ENCODE measurements around the gene STX8.
"Not testable (repeated sequence)": the region's sequence is repeated elsewhere in the genome, so short reads cannot be mapped to it uniquely, and the experiment has no call there.

STX8 gene

GRCh38 chr17:9447298-9447697, 128.3 kb downstream of the STX8 start:
- H3K27ac ChIP-seq (ENCODE audit: low read depth, low read length, severe bottlenecking); H3K9me3 ChIP-seq (ENCODE audit: control insufficient read depth, low read length); H3K4me1 ChIP-seq (ENCODE audit: control insufficient read depth, insufficient read depth, low read length, poor library complexity, severe bottlenecking); H3K4me3 ChIP-seq (ENCODE audit: extremely low read depth, insufficient read depth, low read length, poor library complexity, severe bottlenecking); H3K36me3 ChIP-seq (ENCODE audit: control insufficient read depth, insufficient read depth, low read length): not testable (repeated sequence)
- 96% methylated on average over 4 of the region's 6 CpGs; no CpG with 5 or more reads in 1 of the 2 experiments for WGBS, 2 experiments (ENCODE audit: insufficient coverage in 2 of 2)

DNA sequence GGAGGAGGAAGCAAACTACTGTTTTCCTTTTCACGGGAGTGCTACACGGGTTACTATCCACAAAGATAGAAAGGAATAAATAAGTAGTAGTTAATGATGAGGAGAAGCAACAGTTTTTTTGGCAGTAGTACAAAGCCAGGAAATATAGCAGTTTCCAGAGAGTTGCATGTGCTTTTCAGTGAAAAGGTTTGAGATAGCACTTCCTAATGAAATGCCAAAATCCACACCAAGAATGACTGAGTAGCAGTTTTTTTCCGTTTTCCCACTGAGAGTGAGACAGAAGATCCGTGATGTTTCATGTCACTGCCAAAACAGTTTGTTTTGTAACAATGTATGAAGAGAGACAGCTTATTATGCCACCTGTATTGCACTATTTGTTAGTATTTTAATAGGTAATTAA, 129.1 kb downstream of the STX8 start:
- Histone ChIP-seq H3K9me3 (ENCODE audit: control insufficient read depth, low read length) (no peaks in the 10 kb centered on the region), H3K27ac (ENCODE audit: low read depth, low read length, severe bottlenecking) (no peak overlapping the region), H3K4me1 (ENCODE audit: control insufficient read depth, insufficient read depth, low read length, poor library complexity, severe bottlenecking) (no peaks in the 10 kb centered on the region), H3K4me3 (ENCODE audit: extremely low read depth, insufficient read depth, low read length, poor library complexity, severe bottlenecking) (no peak overlapping the region), H3K36me3 (ENCODE audit: control insufficient read depth, insufficient read depth, low read length) (no peaks in the 10 kb centered on the region)
- WGBS, 2 experiments (ENCODE audit: insufficient coverage in 2 of 2) = 93 to 96% methylated on average over 2 to 3 of the region's 4 CpGs

GRCh38 chr17:9445424-9445823, 130.2 kb downstream of the STX8 start:
- WGBS, 2 experiments (ENCODE audit: insufficient coverage in 2 of 2) = 80 to 100% methylated on average over 1 to 3 of the region's 7 CpGs
- H3K4me1 ChIP-seq (ENCODE audit: control insufficient read depth, insufficient read depth, low read length, poor library complexity, severe bottlenecking) = no peaks in the 10 kb centered on the region
- H3K4me3 ChIP-seq (ENCODE audit: extremely low read depth, insufficient read depth, low read length, poor library complexity, severe bottlenecking) = no peak overlapping the region
- H3K27ac ChIP-seq (ENCODE audit: low read depth, low read length, severe bottlenecking) = no peak overlapping the region
- no peaks in the 10 kb centered on the region for H3K36me3 ChIP-seq (ENCODE audit: control insufficient read depth, insufficient read depth, low read length)
- no peaks in the 10 kb centered on the region for H3K9me3 ChIP-seq (ENCODE audit: control insufficient read depth, low read length)

- WGBS, 2 experiments (ENCODE audit: insufficient coverage in 2 of 2) = 80 to 89% methylated on average over 4 to 5 of the region's 5 CpGs
Measured at GRCh38 chr17:9444687-9445086, 130.9 kb downstream of the STX8 start.

GRCh38 chr17:9443811-9444210, 131.8 kb downstream of the STX8 start:
- no peaks in the 10 kb centered on the region for H3K4me1 ChIP-seq (ENCODE audit: control insufficient read depth, insufficient read depth, low read length, poor library complexity, severe bottlenecking)
- no peaks in the 10 kb centered on the region for H3K9me3 ChIP-seq (ENCODE audit: control insufficient read depth, low read length)
- H3K36me3 ChIP-seq (ENCODE audit: control insufficient read depth, insufficient read depth, low read length) = no peaks in the 10 kb centered on the region
- no peak overlapping the region for H3K4me3 ChIP-seq (ENCODE audit: extremely low read depth, insufficient read depth, low read length, poor library complexity, severe bottlenecking)
- 91 to 97% methylated on average over 5 of the region's 5 CpGs for WGBS, 2 experiments (ENCODE audit: insufficient coverage in 2 of 2)
- H3K27ac ChIP-seq (ENCODE audit: low read depth, low read length, severe bottlenecking) = no peak overlapping the region

More at GRCh38 chr17:9444687-9445086, 130.9 kb downstream of the STX8 start:
- no peak overlapping the region for H3K4me3 ChIP-seq (ENCODE audit: extremely low read depth, insufficient read depth, low read length, poor library complexity, severe bottlenecking)
- no peaks in the 10 kb centered on the region for H3K4me1 ChIP-seq (ENCODE audit: control insufficient read depth, insufficient read depth, low read length, poor library complexity, severe bottlenecking)
- H3K9me3 ChIP-seq (ENCODE audit: control insufficient read depth, low read length) = no peaks in the 10 kb centered on the region
- no peak overlapping the region for H3K27ac ChIP-seq (ENCODE audit: low read depth, low read length, severe bottlenecking)
- no peaks in the 10 kb centered on the region for H3K36me3 ChIP-seq (ENCODE audit: control insufficient read depth, insufficient read depth, low read length)

DNA sequence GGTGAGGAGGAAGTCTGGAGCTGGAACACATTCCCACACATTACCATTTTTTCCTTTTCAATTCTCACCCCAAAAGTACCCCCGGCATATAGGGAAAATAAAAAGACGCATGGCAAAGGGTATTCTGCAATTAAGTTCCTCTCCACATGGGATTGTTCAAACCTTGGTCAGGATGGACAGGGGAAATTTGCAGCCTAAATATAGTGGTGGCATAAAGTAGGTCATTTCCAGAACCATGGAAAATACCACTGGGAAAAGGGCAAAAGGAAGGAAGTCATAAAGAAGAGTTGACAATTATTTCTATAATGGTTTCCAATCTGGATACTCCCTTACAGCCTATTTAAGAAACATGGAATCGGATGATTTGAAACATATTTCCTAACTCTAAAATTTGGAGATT, 135.8 kb downstream of the STX8 start:
- Histone ChIP-seq H3K27ac (ENCODE audit: low read depth, low read length, severe bottlenecking) (no peak overlapping the region), H3K4me1 (ENCODE audit: control insufficient read depth, insufficient read depth, low read length, poor library complexity, severe bottlenecking) (no peaks in the 10 kb centered on the region), H3K4me3 (ENCODE audit: extremely low read depth, insufficient read depth, low read length, poor library complexity, severe bottlenecking) (no peak overlapping the region), H3K36me3 (ENCODE audit: control insufficient read depth, insufficient read depth, low read length) (no peaks in the 10 kb centered on the region), H3K9me3 (ENCODE audit: control insufficient read depth, low read length) (no peaks in the 10 kb centered on the region)
- WGBS, 2 experiments (ENCODE audit: insufficient coverage in 2 of 2) = no CpG with 5 or more reads among the region's 3 CpGs

DNA sequence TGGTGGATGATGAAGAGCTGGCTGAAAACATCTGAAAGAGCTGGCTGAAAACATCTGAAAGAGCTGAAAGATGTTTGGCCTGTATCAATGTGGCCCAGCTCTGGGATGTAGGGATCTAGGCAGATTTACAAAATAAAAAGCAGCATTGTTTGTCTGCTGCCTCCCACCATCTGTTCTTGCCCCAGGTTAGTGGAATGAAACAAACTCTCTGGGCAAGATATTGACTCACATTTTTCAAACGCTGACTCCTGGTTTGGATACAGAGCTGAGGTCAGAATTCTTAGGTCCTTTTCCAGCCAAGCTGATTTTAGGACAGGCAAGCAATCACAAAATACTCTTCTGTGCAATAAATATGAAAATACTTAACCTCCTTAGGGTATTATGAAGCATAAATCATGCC, 139.0 kb downstream of the STX8 start:
- Histone ChIP-seq H3K9me3 (ENCODE audit: control insufficient read depth, low read length) (no peaks in the 10 kb centered on the region), H3K27ac (ENCODE audit: low read depth, low read length, severe bottlenecking) (no peak overlapping the region), H3K4me1 (ENCODE audit: control insufficient read depth, insufficient read depth, low read length, poor library complexity, severe bottlenecking) (no peaks in the 10 kb centered on the region), H3K4me3 (ENCODE audit: extremely low read depth, insufficient read depth, low read length, poor library complexity, severe bottlenecking) (no peak overlapping the region), H3K36me3 (ENCODE audit: control insufficient read depth, insufficient read depth, low read length) (no peaks in the 10 kb centered on the region)
- WGBS, 2 experiments (ENCODE audit: insufficient coverage in 2 of 2) = 78 to 83% methylated on average over 1 of the region's 1 CpG

- H3K27ac ChIP-seq (ENCODE audit: low read depth, low read length, severe bottlenecking) = no peak overlapping the region
- WGBS, 2 experiments (ENCODE audit: insufficient coverage in 2 of 2) = 86 to 92% methylated on average over 4 to 5 of the region's 6 CpGs
- no peaks in the 10 kb centered on the region for H3K4me1 ChIP-seq (ENCODE audit: control insufficient read depth, insufficient read depth, low read length, poor library complexity, severe bottlenecking)
- no peak overlapping the region for H3K4me3 ChIP-seq (ENCODE audit: extremely low read depth, insufficient read depth, low read length, poor library complexity, severe bottlenecking)
- H3K9me3 ChIP-seq (ENCODE audit: control insufficient read depth, low read length) = no peaks in the 10 kb centered on the region
- no peaks in the 10 kb centered on the region for H3K36me3 ChIP-seq (ENCODE audit: control insufficient read depth, insufficient read depth, low read length)
Measured at GRCh38 chr17:9435165-9435564, 140.5 kb downstream of the STX8 start.

- no peaks in the 10 kb centered on the region for H3K9me3 ChIP-seq (ENCODE audit: control insufficient read depth, low read length)
- H3K4me3 ChIP-seq (ENCODE audit: extremely low read depth, insufficient read depth, low read length, poor library complexity, severe bottlenecking) = no peak overlapping the region
- H3K27ac ChIP-seq (ENCODE audit: low read depth, low read length, severe bottlenecking) = no peak overlapping the region
- no peaks in the 10 kb centered on the region for H3K36me3 ChIP-seq (ENCODE audit: control insufficient read depth, insufficient read depth, low read length)
- no peaks in the 10 kb centered on the region for H3K4me1 ChIP-seq (ENCODE audit: control insufficient read depth, insufficient read depth, low read length, poor library complexity, severe bottlenecking)
- 94 to 100% methylated on average over 2 to 3 of the region's 3 CpGs for WGBS, 2 experiments (ENCODE audit: insufficient coverage in 2 of 2)
Measured at GRCh38 chr17:9434642-9435057, 141.0 kb downstream of the STX8 start.

- Histone ChIP-seq H3K4me3 (ENCODE audit: extremely low read depth, insufficient read depth, low read length, poor library complexity, severe bottlenecking) (no peak overlapping the region), H3K4me1 (ENCODE audit: control insufficient read depth, insufficient read depth, low read length, poor library complexity, severe bottlenecking) (no peaks in the 10 kb centered on the region), H3K27ac (ENCODE audit: low read depth, low read length, severe bottlenecking) (no peak overlapping the region), H3K9me3 (ENCODE audit: control insufficient read depth, low read length) (no peaks in the 10 kb centered on the region), H3K36me3 (ENCODE audit: control insufficient read depth, insufficient read depth, low read length) (no peaks in the 10 kb centered on the region)
- 91 to 92% methylated on average over 5 to 7 of the region's 7 CpGs for WGBS, 2 experiments (ENCODE audit: insufficient coverage in 2 of 2)
Measured at GRCh38 chr17:9432934-9433421, 142.6 kb downstream of the STX8 start.

DNA sequence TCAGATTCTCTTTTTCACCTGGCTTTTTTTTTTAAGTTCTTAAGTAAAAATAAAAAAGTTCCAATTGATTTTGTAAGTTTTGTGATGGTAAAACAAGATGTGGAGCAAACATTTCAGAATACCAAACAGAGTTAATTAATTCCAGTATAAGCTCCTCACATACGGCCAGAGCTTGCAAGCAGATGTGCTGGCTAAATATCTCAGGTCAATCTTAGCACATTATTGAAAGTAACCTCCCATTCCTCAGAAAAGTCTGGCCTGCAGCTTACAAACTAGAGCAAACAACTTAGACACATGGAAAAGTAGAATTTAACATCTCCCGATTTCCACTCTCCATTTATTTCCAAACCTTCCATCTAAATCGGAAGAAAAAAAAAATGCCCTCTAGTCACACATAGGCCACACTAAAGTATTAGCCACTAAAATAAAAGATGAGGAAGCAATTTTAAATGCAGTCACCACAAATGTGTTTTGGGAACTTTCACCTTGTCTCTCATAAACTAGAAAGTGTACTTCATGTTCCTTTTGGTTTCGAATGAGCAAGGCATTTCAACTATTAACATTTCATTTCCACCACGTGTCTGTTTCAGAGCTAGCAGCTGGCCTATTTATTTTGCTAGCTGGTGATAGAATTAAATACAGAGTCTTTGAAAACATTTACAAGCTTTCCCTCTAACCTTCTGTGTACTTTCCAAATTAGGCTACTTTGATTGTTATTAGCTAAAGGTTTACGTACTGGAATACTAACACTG, 143.3 kb downstream of the STX8 start:
- Histone ChIP-seq H3K27ac (ENCODE audit: low read depth, low read length, severe bottlenecking) (no peak overlapping the region), H3K9me3 (ENCODE audit: control insufficient read depth, low read length) (no peaks in the 10 kb centered on the region), H3K36me3 (ENCODE audit: control insufficient read depth, insufficient read depth, low read length) (no peaks in the 10 kb centered on the region), H3K4me1 (ENCODE audit: control insufficient read depth, insufficient read depth, low read length, poor library complexity, severe bottlenecking) (no peaks in the 10 kb centered on the region), H3K4me3 (ENCODE audit: extremely low read depth, insufficient read depth, low read length, poor library complexity, severe bottlenecking) (no peak overlapping the region)
- WGBS, 2 experiments (ENCODE audit: insufficient coverage in 2 of 2) = 96 to 100% methylated on average over 1 to 3 of the region's 6 CpGs
